ENCODE data around the gene GKN2. TPM values are rescaled to one million over a fixed set of nuclear protein-coding genes. Genes with fewer than 3 reads are reported as not detected.

The GKN2 gene
- total RNA-seq, 1 experiment from 2014 or later, result not detected

DNA sequence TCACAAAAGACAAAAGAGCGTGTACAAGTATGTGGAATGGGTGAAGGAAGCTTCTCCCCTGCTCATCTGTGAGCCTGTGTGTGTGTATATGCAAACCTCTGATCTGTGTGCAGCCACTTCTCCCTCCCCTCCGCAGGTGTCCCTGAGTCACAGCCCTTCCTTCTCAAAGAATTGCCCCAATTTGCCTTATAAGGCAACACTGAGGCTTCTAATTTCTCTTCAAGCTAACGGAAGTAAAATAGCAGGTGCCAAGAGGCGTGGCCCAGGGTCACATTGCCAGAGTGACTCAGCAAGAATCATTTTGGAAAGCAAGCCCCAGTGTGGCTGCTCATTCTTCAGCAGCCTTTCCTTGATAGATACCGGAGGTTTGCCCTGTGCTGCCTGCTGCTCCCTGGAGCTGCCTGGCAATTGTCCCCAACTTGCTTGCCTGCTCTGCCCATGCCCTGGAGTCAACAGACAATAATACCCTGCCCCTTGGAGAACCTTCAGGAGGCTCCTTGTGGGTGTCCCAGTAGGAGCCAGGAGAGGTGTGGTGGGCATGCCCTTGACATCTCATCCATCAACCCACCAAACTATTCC is 44.2 kb downstream of the GKN2 start:
- H3K4me2 ChIP-seq (ENCODE audit: low read length), result peak overlapping the region; percentile 64
- peak overlapping the region in 1 of 2 experiments; percentile 17; a peak in 1 of 4 replicates for H3K4me3 ChIP-seq (replicated peaks in 1 of 2; ENCODE audit: low read depth in 1 of 2, low read length in 2 of 2)
- peaks cover 20 to 23% of the 10 kb centered on the region in 2 experiments for H3K4me1 ChIP-seq (ENCODE audit: control insufficient read depth in 1 of 2, insufficient read depth in 2 of 2, low read length in 2 of 2)
- ATAC-seq (peak; percentile 87), DNase-seq (ENCODE audit: low read depth, low spot score) (peak; percentile 76)
- peak overlapping the region; percentile 27; the same call in 1 of the 2 replicates for H3K9ac ChIP-seq (ENCODE audit: low read length)
- ChIA-PET CTCF (interaction anchor here (0.8 to 3.5 kb wide), 10 partner anchors 17 to 445 kb away, joined by 3 to 30 read pairs (median 6); no protein-coding TSS in a partner anchor), RAD21 (ENCODE audit: low non-redundant PET in 1 of 2, low total read pairs in 2 of 2, uncharacterized antibody in 2 of 2, unreplicated experiment in 2 of 2) (interaction anchor here in 1 of 2 experiments (1.0 to 1.6 kb wide), 2 partner anchors 157 to 445 kb away, joined by 3 to 5 read pairs; no protein-coding TSS in a partner anchor), POLR2A (interaction anchor here (1.4 kb wide), 1 partner anchor 445 kb away, joined by 3 read pairs; no protein-coding TSS in a partner anchor)
- H3K36me3 ChIP-seq (ENCODE audit: control insufficient read depth in 1 of 2, insufficient read depth in 2 of 2, low read length in 2 of 2), result no peaks in the 10 kb centered on the region
- no peaks in the 10 kb centered on the region for H3K9me2 ChIP-seq (ENCODE audit: insufficient read depth)
- no TSS peak for BruUV-seq (replicated peaks)
- no peaks in the 10 kb centered on the region for H3K79me2 ChIP-seq (ENCODE audit: insufficient read depth, low read length)
- H3K9me3 ChIP-seq (ENCODE audit: control insufficient read depth in 1 of 2, insufficient read depth in 1 of 2, low read depth in 1 of 2, low read length in 2 of 2), result no peaks in the 10 kb centered on the region
- H3K27ac ChIP-seq (ENCODE audit: low read depth, low read length), result peak overlapping the region; percentile 69
- peak; percentile 54 for TF ChIP-seq FOSL1 (IDR thresholded peaks at IDR 0.05; ENCODE audit: low read depth)
- no peak for TF ChIP-seq ZFX (IDR thresholded peaks at IDR 0.05)
- TF ChIP-seq TCF7L2 (IDR thresholded peaks at IDR 0.05; ENCODE audit: borderline replicate concordance, extremely low read depth, insufficient read depth, insufficient read length), result peak; percentile 16
- TF ChIP-seq SRF (IDR thresholded peaks at IDR 0.05; ENCODE audit: low read depth), result peak; percentile 100
- TF ChIP-seq, protein P1, sequence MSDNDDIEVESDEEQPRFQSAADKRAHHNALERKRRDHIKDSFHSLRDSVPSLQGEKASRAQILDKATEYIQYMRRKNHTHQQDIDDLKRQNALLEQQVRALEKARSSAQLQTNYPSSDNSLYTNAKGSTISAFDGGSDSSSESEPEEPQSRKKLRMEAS (IDR thresholded peaks at IDR 0.05), result peak; percentile 64; the same call in 1 of the 2 replicates
- peak; percentile 35; the same call in 1 of the 2 replicates for TF ChIP-seq CBX3 (IDR thresholded peaks at IDR 0.05; ENCODE audit: low read depth)
- no peak for TF ChIP-seq EZH2phosphoT487 (IDR thresholded peaks at IDR 0.05; ENCODE audit: borderline replicate concordance)
- TF ChIP-seq POLR2A (IDR thresholded peaks at IDR 0.05; ENCODE audit: borderline replicate concordance, extremely low read depth, insufficient read depth, insufficient read length), result no peak
- peak; percentile 34; the same call in 1 of the 2 replicates for TF ChIP-seq SP1 (IDR thresholded peaks at IDR 0.05; ENCODE audit: low read depth)
- peak; percentile 39; the same call in 1 of the 2 replicates for TF ChIP-seq JUND (IDR thresholded peaks at IDR 0.05)
- H4K20me1 ChIP-seq (ENCODE audit: insufficient read depth), result no peaks in the 10 kb centered on the region
- intact Hi-C loops (cut with micrococcal nuclease), result loop anchor here (5.0 kb wide), 3 partner anchors 71 to 441 kb away; partner anchors contain the start of genes APLF and FBXO48
- H3K27me3 ChIP-seq (ENCODE audit: insufficient read depth, low read length), result no peaks in the 10 kb centered on the region
- peak overlapping the region; percentile 24 for H2AFZ ChIP-seq (ENCODE audit: low read depth, low read length, poor library complexity, severe bottlenecking)
